ENCODE data around the gene MKLN1. TPM values are rescaled to one million over a fixed set of nuclear protein-coding genes. Genes with fewer than 3 reads are reported as not detected.

MKLN1 gene
- polyA plus RNA-seq, 2 of the 4 experiments (the other 2 are of a cell fraction), result 39.6 to 84.5 TPM

DNA sequence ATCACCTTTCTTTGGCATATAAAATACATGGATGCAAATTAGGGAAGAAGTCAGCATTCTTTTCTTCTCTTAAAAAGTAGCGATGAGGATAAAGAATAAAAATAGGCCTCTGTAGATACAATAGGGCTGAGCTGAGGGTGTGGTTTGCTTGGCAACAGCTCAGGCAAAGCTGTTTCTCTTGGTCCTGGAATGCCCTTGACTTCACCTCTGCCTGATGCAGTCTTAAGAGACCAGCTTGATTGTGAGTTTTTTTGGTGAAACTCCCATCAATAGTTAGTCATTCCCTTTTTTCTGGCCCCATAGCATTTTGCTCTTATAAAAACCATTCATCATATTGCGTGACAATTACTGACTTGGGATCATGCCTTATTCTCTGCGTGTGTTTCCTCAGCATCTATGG lies 42.1 kb upstream of the MKLN1 start:
- WGBS (ENCODE audit: missing lambda C conversion rate), result 91% methylated on average over 3 of the region's 3 CpGs

DNA sequence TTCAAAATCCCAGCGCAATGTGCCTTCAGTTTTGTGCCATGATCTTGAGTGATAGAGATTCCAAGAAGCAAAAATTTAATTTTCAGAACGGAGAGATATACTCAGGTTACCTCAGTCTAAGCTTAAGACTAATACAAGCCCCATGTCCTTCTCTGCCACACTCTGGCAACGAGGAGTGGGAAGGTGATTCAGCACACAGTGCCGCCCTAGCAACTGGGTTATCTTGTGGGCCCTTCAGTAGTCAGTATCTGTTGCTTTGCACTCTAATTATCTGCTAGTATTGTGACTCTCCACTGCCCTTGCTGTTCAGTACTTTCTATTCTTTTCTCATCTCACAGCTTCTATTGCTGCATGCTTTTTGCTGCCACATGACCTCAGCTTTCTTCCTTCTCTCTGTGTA lies 39.2 kb upstream of the MKLN1 start:
- POLR2A ChIA-PET, result no interaction called here
- Histone ChIP-seq H3K4me3 (no peak overlapping the region), H3K4me2 (no peak overlapping the region), H3K27ac (no peak overlapping the region), H3K4me1 (peaks cover 6% of the 10 kb centered on the region; the same call in 1 of the 3 replicates), H3K9me3 (no peaks in the 10 kb centered on the region)
- DNase-seq (ENCODE audit: low read depth in 1 of 2, low spot score in 1 of 2), result no peak
- FAIRE-seq, result no peak
- 85% methylated on average over 4 of the region's 4 CpGs for WGBS (ENCODE audit: missing lambda C conversion rate)
- ATAC-seq, result no peak
- CTCF ChIA-PET, result no interaction called here
- TF ChIP-seq RARB (CRISPR knock-in tag; IDR thresholded peaks at IDR 0.05), result no peak
- no peak for TF ChIP-seq PHF8 (IDR thresholded peaks at IDR 0.05; ENCODE audit: borderline replicate concordance, low read depth)
- no peak for TF ChIP-seq KDM1A (IDR thresholded peaks at IDR 0.05; ENCODE audit: low read depth)
- no peak for TF ChIP-seq JUN (IDR thresholded peaks at IDR 0.05)
- no peak for TF ChIP-seq POLR2AphosphoS2 (conservative IDR thresholded peaks at IDR 0.05; ENCODE audit: low read length)

More for the DNA sequence above, 42.1 kb upstream of the MKLN1 start:
- Histone ChIP-seq H3K4me1 (no peaks in the 10 kb centered on the region; the same call in 2 of the 3 replicates), H3K4me2 (no peak overlapping the region), H3K27ac (no peak overlapping the region; a peak in 1 of 6 replicates), H3K4me3 (no peak overlapping the region), H3K9me3 (no peaks in the 10 kb centered on the region)
- FAIRE-seq (no peak), ATAC-seq (no peak), DNase-seq (ENCODE audit: low read depth in 1 of 2, low spot score in 1 of 2) (no peak)
- ChIA-PET POLR2A (no interaction called here), CTCF (interaction anchor here (0.6 to 1.1 kb wide), 2 partner anchors 50 to 161 kb away, joined by 3 read pairs; no protein-coding TSS in a partner anchor)
- TF ChIP-seq MAFK (IDR thresholded peaks at IDR 0.05; ENCODE audit: partially characterized antibody) (no peak), FOXS1 (CRISPR knock-in tag; IDR thresholded peaks at IDR 0.05) (no peak), POLR2AphosphoS2 (conservative IDR thresholded peaks at IDR 0.05; ENCODE audit: low read length) (no peak), ESRRA (IDR thresholded peaks at IDR 0.05; ENCODE audit: borderline replicate concordance, low read length) (no peak), HOXB5 (CRISPR knock-in tag; IDR thresholded peaks at IDR 0.05) (no peak), CHD2 (IDR thresholded peaks at IDR 0.05; ENCODE audit: low read length, partially characterized antibody) (no peak), MYC (IDR thresholded peaks at IDR 0.05; ENCODE audit: borderline replicate concordance, low read length) (no peak), NPAS2 (CRISPR knock-in tag; IDR thresholded peaks at IDR 0.05; ENCODE audit: borderline replicate concordance) (no peak), ZSCAN20 (CRISPR knock-in tag; IDR thresholded peaks at IDR 0.05) (no peak), PHF8 (IDR thresholded peaks at IDR 0.05; ENCODE audit: borderline replicate concordance, low read depth) (no peak), FOSL2 (IDR thresholded peaks at IDR 0.05) (no peak), FOSL2 (CRISPR knock-in tag; IDR thresholded peaks at IDR 0.05) (no peak)
- TF ChIP-seq, protein P1, sequence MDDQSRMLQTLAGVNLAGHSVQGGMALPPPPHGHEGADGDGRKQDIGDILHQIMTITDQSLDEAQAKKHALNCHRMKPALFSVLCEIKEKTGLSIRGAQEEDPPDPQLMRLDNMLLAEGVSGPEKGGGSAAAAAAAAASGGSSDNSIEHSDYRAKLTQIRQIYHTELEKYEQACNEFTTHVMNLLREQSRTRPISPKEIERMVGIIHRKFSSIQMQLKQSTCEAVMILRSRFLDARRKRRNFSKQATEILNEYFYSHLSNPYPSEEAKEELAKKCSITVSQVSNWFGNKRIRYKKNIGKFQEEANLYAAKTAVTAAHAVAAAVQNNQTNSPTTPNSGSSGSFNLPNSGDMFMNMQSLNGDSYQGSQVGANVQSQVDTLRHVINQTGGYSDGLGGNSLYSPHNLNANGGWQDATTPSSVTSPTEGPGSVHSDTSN (IDR thresholded peaks at IDR 0.05), result no peak
- TF ChIP-seq, protein P2, sequence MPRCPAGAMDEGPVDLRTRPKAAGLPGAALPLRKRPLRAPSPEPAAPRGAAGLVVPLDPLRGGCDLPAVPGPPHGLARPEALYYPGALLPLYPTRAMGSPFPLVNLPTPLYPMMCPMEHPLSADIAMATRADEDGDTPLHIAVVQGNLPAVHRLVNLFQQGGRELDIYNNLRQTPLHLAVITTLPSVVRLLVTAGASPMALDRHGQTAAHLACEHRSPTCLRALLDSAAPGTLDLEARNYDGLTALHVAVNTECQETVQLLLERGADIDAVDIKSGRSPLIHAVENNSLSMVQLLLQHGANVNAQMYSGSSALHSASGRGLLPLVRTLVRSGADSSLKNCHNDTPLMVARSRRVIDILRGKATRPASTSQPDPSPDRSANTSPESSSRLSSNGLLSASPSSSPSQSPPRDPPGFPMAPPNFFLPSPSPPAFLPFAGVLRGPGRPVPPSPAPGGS (IDR thresholded peaks at IDR 0.05), result no peak

DNA sequence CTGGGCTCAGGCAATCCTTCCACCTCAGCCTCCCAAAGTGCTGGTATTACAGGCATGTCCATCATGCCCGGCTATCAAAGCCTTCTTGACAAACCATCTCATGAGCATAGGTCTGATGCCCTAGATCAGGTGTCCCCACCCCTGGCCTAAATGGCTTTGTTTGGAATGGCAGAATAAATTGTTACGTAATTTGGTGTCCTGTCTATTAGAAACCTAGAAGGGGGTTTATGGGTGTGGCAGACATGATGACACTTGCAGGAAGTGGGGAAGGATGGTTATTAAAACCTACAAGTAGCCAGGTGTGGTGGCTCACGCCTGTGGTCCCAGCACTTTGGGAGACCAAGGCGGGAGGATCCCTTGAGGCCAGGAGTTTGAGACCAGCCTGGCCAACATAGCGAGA lies 38.6 kb upstream of the MKLN1 start:
- no peak overlapping the region for H3K4me2 ChIP-seq
- no peak for ATAC-seq
- 94% methylated on average over 5 of the region's 5 CpGs for WGBS (ENCODE audit: missing lambda C conversion rate)
- TF ChIP-seq ESRRA (IDR thresholded peaks at IDR 0.05; ENCODE audit: borderline replicate concordance, low read length) (no peak), FOXS1 (CRISPR knock-in tag; IDR thresholded peaks at IDR 0.05) (no peak), POLR2A (IDR thresholded peaks at IDR 0.05; ENCODE audit: low read length) (no peak), CEBPB (IDR thresholded peaks at IDR 0.05) (no peak), MAZ (IDR thresholded peaks at IDR 0.05; ENCODE audit: borderline replicate concordance, low read depth, low read length) (no peak), CBX8 (IDR thresholded peaks at IDR 0.05) (no peak), BHLHE40 (IDR thresholded peaks at IDR 0.05; ENCODE audit: low read depth, low read length) (no peak), NPAS2 (CRISPR knock-in tag; IDR thresholded peaks at IDR 0.05; ENCODE audit: borderline replicate concordance) (no peak)
- TF ChIP-seq, protein P2 (IDR thresholded peaks at IDR 0.05), result no peak
- no peak for DNase-seq (ENCODE audit: low read depth in 1 of 2, low spot score in 1 of 2)
- no peak overlapping the region for H3K4me3 ChIP-seq
- H3K27ac ChIP-seq, result no peak overlapping the region
- no peaks in the 10 kb centered on the region for H3K9me3 ChIP-seq
- ChIA-PET CTCF (interaction anchor here (1.2 kb wide), 1 partner anchor 10 kb away, joined by 3 read pairs; no protein-coding TSS in a partner anchor), POLR2A (no interaction called here)
- no peak for FAIRE-seq
- H3K4me1 ChIP-seq, result peaks cover 6% of the 10 kb centered on the region; the same call in 1 of the 3 replicates
